Left colon (tissue), 2 donors: Measurements from ENCODE around the gene EPOP. TPM values are rescaled to one million over a fixed set of nuclear protein-coding genes. Genes with fewer than 3 reads are reported as not detected.

Source experiments
- ATAC-seq: fragments of 200-7000 bp; cut with Tn5 transposase; one replicate; pipeline ENCODE4 v1.9.1; 2020; ENCODE audit warnings: mild to moderate bottlenecking, moderate library complexity
- DNase-seq, 2 donors: peaks; one replicate each; pipeline ENCODE4 v3.0.0-alpha.2; 2020
- intact Hi-C, 2 donors: fragments of 100-400 bp; cut with DNase I in 1 of 2; cut with micrococcal nuclease in 1 of 2; formaldehyde crosslinking; loops; one replicate each; pipeline versions ENCODE4 v1.11.2 to v1.14.0; 2022; cut with DNase I, micrococcal nuclease
- total RNA-seq, 2 donors: library from RNA; stranded (reverse); fragmentation: NEBNext Ultra II Directional; extraction: Animal tissue kit (Norgen Biotek cat#: 25700); gene quantifications; one replicate each; pipeline ENCODE4 v1.2.1, GENCODE V29; 2021
- donor health status: DM: no; HTN: no; CAD: no.
- donor health status: DM: yes; HTN: yes; CAD: no.

Gene EPOP
- total RNA-seq, 2 donors from 2014 or later, result 0.22 to 0.46 TPM

DNA sequence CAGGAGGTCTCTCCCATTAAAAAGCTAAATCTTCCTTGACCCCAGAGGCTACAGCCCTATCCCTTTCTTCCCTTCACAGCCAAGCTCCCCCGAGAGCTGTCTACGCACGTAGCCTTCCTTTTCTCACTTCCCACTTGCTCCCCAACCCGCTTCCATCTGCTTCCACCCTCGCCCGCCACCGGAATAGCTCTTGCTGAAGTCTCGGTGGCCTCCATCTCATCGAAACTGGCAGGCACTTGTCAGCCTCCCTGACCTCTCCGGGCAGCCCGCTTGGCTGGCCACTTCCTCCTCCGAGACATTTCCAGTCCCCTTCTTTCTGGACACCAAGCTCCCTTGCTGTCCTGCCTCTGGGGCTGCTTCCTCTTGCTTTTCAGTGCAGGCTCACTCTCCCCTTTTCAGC lies 10.7 kb upstream of the EPOP start:
- ATAC-seq (no peak), DNase-seq (no peak)
- intact Hi-C loops, result no loop called here

DNA sequence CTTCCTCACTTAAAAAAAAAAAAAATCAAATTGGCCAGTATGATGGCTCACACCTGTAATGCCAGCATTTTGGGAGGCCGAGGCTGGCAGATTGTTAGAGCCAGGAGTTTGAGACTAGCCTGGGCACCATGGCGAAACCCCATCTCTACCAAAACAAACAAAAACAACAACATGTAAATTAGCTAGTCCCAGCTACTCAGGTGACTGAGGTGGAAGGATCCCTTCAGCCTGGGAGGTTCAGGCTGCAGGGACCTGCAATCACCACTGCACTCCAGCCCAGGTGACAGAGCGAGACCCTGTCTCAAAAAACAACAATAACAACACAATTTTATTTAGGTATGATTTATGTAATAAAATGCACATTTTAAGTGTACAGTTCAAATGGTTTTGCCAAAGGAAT lies 6.3 kb upstream of the EPOP start:
- intact Hi-C loops, result no loop called here
- DNase-seq, result no peak
- no peak for ATAC-seq

DNA sequence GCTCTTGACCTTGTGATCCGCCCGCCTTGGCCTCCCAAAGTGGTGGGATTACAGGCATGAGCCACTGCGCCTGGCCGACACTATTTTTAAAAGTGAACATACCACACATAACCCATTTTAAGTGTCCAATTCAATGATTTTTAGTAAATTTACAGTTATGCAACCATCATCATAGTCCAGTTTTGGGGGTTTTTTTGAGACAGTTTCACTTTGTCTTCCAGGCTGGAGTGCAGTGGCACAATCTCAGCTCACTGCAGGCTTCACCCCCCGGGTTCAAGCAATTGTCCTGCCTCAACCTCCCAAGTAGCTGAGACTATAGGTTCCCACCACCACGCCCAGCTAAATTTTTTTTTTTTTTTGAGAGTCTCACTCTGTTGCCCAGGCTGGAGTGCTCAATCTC lies 3.1 kb upstream of the EPOP start:
- ATAC-seq (no peak), DNase-seq (no peak)
- intact Hi-C loops, result loop anchor here in 1 of 2 donors (5.0 kb wide), 1 partner anchor 54 kb away; the partner anchor contains the start of gene CISD3

DNA sequence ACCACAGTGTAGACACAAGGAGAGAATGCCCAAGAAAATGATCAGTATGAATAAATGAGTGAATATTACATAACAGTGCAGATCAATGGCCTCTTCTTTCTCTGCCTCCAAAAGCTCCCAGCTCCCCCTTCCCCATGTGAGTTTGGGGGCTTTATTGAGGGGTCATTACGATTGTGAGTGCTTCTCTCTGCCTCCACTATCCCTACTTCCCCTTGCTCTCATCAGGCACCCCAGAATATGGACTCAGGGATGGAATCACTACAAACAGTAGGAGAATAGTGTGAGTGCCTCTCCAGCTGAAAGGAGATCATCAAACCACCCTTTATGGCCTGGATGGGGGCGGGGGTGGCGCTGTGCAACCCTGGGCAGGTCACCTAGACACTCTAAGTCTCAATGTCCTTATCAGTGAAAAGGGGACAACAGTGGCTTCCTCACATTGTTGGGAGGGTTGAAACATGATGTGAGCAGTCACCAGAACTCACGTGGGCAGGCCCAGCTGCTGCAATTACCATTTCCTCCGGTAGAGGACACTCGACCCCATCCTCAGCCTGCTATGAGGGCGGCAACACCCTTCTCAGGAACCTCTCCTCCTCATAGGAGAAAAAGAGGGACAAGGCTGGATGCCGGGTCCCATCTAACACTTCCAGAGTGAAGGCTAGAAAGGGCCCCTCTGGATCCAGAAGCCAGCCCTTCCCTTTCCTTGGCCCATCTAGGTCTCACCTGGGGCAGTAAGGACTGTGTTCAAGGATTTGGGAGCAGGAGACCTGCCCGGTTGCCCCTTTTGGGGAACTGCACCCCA lies 2.1 kb upstream of the EPOP start:
- DNase-seq (peak; percentile 79 to 85), ATAC-seq (peak; percentile 75)
- intact Hi-C loops, result loop anchor here in 1 of 2 donors (5.0 kb wide), 1 partner anchor 55 kb away; the partner anchor contains the start of gene CISD3

DNA sequence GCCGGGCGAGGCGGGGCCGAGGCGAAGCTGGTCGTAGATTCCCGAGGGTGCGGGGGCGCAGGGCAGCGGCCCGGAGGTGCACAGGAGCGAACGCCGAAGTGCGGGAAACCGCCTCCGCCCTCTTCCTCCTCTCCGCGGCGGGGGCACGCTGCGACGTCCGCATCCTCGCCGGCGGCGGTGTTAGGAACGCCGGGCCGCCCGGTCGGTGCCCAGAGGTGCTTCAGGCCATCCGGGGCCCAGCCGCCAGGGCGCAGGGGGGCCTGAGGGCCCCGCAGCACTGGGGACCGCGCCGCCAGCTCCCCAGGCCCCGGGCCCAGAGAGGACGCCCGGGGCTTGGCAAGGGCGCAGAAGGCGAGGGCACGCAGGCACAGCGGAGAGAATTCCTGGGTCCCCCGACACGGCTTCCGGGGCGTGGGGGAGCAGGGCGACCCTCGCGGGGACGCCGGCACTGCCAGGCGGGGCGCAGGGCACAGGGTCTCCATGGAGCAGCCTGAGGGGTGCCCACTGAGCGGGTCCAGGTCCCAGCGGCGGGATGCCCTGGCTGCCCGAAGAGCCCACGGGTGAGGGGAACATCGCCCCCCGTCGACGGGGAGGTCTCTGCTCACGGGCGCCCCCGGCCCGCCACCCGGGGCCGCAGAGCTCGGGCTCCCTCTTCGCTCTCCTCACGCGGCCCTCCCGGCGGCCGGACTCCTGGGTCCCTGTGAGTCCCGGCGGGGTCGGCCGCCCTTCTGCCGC lies 576 bp downstream of the EPOP start:
- DNase-seq (no peak), ATAC-seq (peak; percentile 11)
- intact Hi-C loops, result no loop called here

DNA sequence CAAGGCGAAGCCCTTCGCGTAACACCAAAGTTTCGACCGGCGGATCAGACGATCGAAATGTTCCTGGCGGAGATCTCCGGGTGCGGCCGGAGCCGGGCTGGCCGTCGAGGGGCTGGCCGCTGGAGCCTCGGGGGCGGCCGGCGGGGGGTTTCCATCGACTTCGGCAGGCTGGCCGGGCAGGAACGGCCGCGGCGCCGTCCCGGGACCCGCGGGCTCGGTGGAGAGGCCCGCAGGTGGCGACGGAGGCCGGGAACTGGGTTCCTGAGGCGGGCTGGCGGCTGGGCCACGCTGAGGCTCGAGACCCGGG lies 1.1 kb downstream of the EPOP start:
- intact Hi-C loops, result no loop called here
- DNase-seq (peak in 1 of 2 donors; percentile 28), ATAC-seq (peak; percentile 27)

DNA sequence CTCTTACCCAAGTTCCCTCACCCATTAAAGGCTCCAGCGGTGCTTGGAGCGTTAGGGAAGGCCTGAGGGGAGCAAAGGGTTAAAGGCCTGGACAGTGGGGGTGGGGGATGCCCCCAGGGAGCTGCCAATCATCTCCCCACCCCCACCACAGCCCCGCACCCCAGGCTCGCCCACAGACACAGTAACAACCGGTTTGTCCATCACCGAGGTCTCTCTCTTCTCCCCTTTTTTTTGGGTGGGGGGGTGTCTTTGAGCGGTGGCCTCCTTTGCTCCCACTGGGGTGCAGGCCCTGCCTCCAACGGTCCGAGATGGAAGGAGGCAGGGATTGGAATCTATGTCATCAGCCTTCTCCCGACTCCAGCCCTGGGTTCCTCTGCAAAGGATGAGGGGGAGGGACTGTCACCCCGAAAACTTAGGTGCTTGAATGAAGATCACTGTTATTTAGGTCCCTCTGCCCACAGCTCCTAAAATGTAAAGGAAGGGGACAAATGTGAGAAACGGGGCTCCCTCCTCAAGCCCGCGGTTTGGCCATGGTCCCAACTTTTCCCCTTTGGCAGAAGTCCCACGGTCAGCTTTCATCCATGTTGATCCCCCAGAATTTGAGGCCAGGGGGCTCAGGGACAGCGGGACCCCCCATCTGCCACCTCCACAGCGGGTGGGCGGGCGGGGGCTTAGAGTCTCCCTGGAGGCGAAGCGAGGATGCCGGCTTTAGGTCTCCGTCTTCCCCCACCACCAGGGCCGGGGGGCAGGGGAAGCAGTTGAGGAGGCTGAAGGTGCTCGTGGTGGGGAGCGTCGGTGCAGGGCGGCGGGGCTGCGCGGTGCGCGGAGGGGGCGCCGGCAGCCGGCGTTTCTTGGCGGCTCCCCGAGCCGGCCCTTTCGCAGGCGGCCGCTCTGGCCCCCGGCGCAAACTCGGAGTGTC lies 1.7 kb downstream of the EPOP start:
- ATAC-seq (no peak), DNase-seq (no peak)
- intact Hi-C loops, result no loop called here

DNA sequence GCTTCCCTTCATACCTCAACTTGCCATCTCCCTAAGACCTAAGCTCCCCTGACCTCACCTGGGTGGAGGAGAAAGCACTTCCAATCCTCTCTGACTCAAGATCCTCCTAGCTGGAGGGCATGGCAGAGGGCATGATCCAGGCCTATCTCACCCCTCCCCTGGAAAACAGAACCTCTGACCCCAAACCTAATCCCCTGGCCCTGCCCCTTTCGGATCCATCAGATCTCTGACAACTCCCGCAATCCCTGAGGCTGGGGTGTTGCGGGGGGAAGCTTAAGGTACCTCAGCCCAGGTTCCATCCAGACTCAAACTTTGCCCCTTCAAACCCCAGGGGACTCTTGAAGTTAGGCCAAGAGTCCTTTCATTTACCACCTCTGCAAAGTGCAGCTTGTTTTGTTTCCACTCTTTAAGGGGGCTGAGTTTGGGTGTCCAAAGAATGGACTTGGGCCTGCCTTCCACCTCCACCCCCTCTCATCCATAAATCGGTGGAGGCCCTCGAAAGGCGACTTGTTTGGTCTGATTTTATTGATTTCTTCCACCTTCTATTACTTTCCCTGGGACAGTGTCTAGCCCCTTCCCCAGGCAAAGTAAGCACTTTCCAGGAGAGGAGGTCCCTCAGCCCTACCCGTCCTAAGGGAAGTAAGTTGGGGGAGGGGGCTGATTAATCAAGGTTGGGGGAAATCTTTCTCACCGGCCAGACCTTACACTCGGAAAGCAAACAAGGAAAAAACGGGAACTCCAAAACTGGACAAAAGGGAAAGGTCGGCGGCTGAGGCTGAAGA lies 2.6 kb downstream of the EPOP start:
- DNase-seq, result no peak
- intact Hi-C loops, result no loop called here
- no peak for ATAC-seq

DNA sequence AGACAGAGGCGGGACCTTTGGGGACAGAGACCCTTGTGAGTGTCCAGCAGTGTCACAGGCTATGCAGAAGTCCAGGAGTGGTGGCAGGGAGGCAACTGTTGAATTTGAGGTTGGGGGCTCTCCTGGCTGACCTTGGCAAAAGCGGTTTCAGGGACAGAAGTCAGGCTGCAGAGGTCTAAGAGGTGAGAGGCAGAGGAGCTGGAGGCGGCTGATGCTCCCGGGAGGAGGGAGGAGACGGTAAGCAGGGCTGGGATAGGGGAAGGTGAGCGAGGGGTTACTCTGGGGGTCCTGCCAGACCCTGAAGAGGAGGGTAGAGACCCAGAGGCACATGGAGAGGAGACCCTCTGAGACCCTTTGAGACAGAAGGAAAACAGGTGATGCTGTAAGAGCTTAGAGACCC lies 5.2 kb downstream of the EPOP start:
- intact Hi-C loops, result loop anchor here (5.0 to 10.0 kb wide), 3 partner anchors 105 to 175 kb away; no protein-coding TSS in a partner anchor
- DNase-seq, result no peak
- ATAC-seq, result no peak

DNA sequence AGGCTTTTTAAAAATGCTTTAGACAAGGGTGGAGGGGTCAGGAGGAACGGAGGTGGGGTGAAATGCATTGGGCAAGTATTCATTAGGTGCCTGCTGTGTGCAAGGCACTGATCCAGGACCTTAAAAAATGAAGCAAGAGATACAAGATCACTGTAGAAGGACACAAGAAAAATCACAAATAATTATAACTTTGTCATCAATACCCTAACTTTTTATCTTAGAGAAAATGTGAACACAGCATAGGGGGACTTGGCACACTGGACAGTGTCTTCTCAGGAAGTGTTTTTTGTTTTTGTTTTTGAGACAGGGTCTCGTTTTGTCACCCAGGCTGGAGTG lies 7.0 kb downstream of the EPOP start:
- DNase-seq, result no peak
- intact Hi-C loops, result loop anchor here (5.0 to 10.0 kb wide), 3 partner anchors 103 to 173 kb away; no protein-coding TSS in a partner anchor
- no peak for ATAC-seq

DNA sequence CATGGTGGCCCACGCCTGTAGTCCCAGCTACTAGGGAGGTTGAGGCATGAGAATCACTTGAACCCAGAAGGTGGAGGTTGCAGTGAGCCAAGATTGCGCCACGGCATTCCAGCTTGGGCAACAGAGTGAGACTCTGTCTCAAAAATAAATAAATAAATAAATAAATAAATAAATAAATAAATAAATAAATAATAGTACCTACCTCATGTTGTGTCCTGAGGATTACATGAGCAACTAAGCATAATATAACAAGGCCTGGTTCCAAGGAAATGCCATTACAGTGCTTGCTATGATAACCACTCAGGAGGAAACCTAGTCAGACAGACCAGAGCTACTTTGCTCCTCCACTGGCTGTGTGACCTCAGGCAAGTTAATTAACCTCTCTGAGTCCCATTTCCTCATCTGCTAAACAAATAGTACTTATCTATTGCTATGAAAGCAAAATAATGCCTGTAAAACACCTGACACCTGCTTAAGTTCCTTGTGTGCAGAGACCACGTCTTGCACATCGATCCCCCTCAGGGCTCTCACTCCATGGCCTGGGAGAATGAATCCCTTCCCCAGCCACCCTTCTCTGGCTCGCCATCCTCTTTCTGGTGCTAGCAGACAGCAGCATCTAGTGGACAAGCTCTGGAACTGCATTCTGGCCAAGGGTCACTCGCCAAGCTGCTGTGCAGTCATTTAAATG lies 7.5 kb downstream of the EPOP start:
- DNase-seq (peak; percentile 48 to 66), ATAC-seq (peak; percentile 79)
- intact Hi-C loops, result loop anchor here (5.0 to 10.0 kb wide), 3 partner anchors 102 to 172 kb away; no protein-coding TSS in a partner anchor

DNA sequence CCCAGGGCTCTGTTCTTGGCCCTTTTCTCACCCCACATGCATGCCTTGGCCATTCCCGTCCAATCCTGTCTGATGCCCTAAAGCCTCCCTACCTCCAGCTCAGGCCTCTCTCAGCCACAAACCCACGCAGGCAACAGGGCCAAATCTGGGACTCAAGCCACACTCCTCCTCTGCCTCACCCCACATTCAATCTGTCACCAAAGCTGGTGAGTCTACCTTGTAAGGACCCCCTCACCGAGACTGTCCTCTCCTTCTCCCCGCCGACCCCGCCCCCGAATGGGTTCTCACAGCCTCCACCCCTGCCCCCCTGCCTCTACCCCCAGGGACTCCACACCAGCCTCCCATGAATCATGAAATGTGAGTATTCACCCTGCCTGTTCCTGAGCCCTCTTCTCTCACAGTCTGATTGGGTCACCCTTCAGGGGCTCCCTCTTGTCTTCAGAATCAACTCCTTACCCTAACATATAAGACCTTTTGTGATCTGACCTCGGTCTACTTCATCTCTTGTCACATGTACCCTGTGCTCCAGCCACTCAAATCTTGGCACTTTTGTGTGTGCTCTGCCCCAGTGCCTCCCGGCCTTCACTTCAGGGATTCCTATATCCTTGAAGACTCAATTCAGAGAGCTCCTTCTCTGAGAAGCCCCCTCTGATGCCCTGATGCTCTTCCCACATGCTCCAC lies 10.7 kb downstream of the EPOP start:
- intact Hi-C loops, result loop anchor here (10.0 kb wide), 2 partner anchors 99 to 169 kb away; no protein-coding TSS in a partner anchor
- no peak for DNase-seq
- no peak for ATAC-seq

DNA sequence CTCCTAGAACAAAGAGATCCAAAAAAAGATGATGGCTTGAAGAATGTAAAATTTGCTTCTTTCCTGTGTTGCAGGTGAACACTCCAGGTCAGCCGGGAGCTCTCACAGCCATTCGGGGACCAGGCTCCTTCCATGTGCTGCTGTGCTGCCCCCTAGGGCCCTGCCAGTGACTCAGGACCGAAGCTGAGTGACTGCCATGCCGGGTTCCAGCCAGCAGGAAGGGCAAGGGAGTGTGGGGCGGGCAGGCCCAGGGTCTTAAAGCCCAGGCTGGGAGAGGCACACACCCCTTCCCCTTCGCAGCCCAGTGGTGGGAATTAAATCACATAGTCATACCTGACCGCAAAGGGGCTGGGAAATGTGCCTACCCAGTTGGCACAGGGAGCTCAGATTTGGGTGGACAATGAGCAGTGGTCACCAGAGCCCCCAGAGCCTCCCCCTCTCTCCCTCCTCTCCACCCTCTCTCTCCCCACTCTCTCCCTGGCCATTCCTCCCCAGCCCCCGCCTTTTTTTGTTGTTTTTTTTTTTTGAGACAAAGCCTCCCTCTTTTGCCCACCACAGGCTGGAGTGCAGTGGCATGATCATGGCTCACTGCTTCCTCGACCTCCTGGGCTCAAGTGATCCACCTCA lies 11.5 kb downstream of the EPOP start:
- peak; percentile 90 for ATAC-seq
- DNase-seq, result peak; percentile 58 to 75
- intact Hi-C loops, result loop anchor here (10.0 kb wide), 2 partner anchors 98 to 168 kb away; no protein-coding TSS in a partner anchor

DNA sequence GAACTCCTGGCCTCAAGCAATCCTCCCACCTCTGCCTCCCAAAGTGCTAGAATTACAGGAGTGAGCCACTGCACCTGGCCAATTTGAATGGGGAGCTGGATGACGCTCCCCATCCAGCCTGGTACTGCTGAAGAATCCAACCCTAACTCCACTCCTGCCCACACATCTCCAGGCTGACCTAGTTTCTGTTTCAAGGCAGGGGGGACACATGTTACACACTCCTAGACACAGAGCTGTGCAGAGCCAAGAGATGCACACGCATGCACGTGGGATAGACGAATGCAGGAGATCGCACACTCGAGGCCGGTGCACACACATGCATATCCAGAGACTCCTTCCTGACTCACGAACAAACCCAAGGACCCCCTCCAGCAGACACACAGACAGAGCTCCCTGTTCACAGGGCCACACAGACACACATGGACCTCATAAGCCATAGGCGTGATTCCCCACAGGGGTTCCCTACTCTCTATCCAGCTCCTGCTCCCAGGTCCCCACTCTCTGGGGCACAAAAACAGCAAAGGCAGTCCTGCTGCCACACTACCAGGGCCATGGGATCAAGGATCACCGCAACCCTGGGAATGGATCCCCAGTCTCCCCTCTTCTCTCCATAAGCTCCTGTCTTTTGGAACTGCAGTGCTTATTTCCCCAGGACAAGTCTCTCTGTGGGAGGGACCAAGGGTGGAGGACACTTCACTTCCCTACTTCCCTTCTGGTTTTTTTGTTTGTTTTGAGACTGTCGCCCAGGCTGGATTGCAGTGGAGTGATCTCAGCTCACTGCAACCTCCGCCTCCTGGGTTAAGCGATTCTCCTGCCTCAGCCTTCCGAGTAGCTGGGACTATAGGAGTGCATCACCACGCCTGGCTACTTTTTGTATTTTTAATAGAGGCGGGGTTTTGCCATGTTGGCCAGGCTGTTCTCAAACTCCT lies 14.4 kb downstream of the EPOP start:
- ATAC-seq (peak; percentile 74), DNase-seq (peak in 1 of 2 donors; percentile 21)
- intact Hi-C loops, result loop anchor here (10.0 kb wide), 2 partner anchors 96 to 166 kb away; no protein-coding TSS in a partner anchor

DNA sequence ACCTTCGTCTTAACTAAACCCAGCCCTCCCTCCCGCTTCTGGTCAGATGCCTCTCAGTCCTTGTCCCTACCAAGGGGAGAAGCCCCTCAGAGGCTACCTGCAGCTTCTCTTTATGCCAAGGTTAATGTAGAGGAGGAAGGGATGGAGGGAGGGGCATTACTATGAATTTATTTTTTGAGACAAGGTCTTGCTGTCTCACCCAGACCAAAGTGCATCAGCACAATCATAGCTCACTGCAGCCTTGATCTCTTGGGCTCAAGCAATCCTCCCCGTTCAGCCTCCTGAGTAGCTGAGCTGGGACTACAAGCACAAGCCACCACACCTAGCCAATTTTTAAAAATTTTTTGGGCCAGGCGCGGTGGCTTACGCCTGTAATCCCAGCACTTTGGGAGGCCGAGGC lies 15.3 kb downstream of the EPOP start:
- no peak for ATAC-seq
- intact Hi-C loops, result no loop called here
- no peak for DNase-seq
